GM21723 (cell line): ENCODE data around the gene TMEM41B.

Experiments
- ATAC-seq: cut with Tn5 transposase; IDR thresholded peaks from one replicate; pipeline ENCODE4 v1.9.1; 2021; ENCODE audit warnings: mild to moderate bottlenecking, moderate library complexity; ENCODE audit not compliant: unreplicated experiment

Gene TMEM41B

GRCh38 chr11:9310485-9311090 is 3.8 kb downstream of the TMEM41B start:
- no peak for ATAC-seq

DNA sequence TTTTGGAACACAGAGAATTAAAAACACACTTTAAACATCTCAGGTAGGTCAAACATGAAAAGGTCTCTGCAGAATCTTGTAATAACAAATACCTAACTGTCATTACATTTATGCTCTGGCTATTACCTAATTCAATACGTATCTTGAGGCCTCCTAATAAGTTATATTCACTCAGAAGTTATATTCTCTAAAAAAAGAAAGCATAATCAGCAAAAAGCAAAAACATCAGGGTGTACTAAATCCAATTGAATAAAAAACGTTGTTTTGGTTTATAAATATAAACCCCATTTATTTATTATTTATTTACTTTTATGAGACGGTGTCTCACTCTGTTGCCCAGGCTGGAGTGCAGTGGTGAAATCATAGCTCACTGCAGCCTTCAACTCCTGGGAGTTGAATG is 10.2 kb downstream of the TMEM41B start:
- ATAC-seq = no peak

DNA sequence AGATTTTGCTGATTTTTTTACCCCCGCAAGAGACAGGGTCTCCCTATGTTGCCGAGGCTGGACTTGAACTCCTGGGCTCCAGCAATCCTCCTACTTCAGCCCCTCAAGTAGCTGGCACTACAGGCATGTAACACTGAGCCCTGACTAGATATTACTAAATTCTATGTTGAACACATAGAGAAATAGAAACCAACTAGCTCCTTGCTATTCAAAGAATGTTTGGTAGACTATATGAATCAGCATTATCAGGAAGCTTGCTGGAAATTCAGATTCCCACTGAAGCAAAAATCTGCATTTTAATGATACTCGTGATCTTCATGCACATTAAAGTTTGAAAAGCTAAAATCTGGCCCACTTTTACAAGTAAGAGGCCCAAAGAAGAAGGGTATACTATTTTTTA is 11.9 kb downstream of the TMEM41B start:
- ATAC-seq = no peak

- ATAC-seq = no peak
Observed at GRCh38 chr11:9301720-9302119, 12.7 kb downstream of the TMEM41B start.

DNA sequence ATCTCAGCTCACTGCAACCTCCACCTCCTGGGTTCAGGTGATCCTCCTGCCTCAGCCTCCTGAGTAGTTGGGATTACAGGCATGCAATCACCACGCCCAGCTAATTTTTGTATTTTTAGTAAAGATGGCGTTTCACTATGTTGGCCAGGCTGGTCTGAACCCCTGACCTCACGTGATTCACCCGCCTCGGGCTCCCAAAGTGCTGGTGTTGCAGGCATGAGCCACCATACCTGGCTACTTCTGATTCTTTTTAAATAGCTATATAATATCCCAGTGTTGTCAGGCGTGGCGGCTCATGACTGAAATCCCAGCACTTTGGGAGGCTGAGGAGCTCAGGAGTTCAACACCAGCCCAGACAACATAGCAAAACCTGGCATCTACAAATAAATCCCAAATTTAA is 20.7 kb downstream of the TMEM41B start:
- no peak for ATAC-seq

GRCh38 chr11:9285850-9286587 is 28.4 kb downstream of the TMEM41B start:
- no peak for ATAC-seq

DNA sequence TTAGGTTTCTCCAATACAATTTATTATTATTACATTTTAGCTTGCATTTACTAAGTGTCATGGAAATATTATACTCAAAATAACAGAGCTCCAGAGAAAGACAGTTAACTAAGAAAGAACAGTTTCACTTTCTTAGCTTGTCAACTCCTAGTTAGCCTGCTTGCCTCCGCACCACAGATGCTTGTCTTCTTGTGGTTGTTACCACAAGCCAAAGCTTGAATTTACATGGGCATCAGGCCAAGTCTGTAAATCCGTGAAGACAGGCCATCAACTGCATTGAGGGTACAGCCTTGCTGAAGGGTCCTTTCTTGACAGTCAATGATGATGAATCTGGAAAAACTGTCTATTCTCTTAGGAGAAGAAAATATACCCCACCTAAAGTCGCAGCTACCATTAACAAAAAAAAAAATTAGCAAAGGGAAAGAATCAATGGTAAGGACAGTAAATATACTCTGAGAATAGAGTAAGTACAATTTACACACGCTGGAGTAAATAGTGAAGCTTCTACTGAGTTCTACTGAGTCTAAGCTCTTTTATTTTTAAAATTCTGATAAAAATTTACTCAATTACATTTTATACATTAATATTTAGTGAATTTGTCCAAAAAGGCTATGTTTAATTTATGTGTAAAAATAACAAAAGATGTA is 33.6 kb downstream of the TMEM41B start:
- ATAC-seq = peak; percentile 96

DNA sequence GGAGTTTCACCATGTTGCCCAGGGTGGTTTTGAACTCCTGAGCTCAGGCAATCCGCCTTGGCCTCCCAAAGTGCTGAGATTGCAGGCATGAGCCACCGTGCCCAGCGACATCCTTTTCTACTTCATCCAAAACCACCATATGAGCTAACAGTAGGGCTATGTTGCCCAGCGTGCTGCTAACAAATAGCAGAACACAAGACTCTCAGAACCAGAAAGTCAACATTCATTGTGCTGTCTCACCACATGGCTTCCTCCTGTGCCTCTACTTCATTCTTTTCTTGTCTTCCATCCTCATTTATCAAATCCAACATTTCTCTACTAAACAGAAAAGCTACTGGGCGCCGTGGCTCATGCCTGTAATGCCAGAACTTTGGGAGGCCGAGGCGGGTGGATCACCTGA is 37.2 kb downstream of the TMEM41B start:
- no peak for ATAC-seq

DNA sequence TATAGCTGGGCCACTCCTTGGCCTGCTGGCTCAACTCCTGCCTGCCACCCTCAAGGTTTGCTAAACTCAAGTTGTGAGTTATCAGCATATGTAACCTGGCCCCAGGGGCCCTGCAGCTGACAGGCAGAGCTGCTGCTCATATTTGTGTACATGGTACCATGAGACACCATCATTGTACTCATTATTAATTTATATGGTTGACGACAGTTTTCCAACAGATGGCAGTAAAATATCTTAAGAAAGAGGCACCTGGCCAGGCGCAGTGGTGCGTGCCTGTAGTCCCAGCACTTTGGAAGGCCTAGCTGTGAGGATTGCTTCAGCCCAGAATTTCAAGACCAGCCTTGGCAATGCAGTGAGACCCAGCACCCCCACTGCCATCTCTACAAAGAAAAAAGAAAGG is 37.8 kb downstream of the TMEM41B start:
- no peak for ATAC-seq

- ATAC-seq = no peak
Observed at GRCh38 chr11:9274499-9275258, 39.7 kb downstream of the TMEM41B start.

DNA sequence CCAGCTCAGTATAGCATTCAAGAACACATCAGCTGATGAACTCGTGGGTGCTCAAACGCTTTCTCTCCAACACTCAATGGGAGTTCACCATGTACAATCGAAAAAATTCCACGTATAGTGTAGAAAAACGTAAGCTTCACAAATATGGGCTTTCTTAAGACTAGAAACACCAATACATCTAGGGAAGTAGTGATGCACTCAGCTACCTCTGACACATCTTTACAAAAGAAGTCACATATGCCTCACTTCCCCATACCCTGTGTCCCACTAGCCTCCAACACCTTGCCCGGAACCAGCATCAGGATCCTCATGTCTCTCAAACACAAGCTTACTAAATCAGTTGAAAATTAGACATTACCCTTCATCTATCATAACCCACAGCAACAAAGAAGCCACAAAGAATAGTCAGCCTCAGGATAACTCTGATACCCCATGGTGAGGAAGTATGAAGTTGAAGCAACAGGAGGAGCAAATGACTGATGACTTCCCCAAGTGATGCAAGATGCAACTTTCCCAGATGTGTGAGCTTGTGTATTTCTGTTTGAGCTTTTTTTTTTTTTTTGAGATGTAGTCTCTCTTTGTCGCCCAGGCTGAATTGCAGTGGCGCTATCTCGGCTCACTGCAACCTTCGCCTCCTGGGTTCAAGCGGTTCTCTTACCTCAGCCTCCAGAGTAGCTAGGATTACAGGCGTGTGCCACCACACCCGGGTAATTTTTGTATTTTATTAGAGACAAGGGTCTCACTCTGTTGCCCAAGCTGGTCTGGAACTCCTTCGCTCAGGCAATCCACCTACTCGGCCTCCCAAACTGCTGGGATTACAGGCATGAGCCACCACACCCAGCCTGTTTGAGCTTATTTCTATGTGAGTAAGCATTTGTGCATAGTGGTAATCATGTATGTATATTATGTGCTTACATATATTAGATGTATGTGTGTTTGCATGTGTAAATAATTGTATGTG is 40.7 kb downstream of the TMEM41B start:
- no peak for ATAC-seq

DNA sequence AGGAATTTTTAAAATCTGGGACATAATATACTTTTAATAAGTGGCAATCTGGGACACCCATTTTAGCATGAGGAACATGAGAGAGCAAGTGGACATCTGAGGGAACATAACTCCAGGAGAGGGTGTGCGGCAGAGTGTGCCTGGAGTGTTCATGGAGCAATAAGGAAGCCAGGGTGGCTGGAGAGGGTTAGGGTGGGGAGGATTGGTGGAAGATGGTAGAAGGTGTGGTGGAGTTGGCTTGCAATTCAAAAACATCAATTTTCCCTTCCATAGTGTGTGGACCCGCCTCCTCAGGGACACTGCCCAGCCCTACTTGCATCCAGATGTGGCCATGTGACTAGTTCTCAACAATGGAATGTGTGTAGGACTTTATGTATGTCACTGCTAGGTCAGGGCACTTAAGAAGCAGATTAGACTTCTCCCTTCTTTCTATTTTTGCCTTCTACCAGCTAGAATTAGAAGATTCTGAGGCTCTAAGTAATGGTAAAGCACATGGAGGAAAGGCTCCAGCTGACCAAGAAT is 44.8 kb downstream of the TMEM41B start:
- ATAC-seq = no peak

- ATAC-seq = no peak
Observed at GRCh38 chr11:9267680-9268079, 46.7 kb downstream of the TMEM41B start.

- ATAC-seq = no peak
Observed at GRCh38 chr11:9266926-9267325, 47.5 kb downstream of the TMEM41B start.

GRCh38 chr11:9266132-9266736 is 48.2 kb downstream of the TMEM41B start:
- no peak for ATAC-seq

- peak; percentile 47 for ATAC-seq
Observed at GRCh38 chr11:9265211-9266131, 48.9 kb downstream of the TMEM41B start, which contains the start of gene DENND5A. Gene DENND5A, minus strand, starts transcription at chr11:9265350. Its CDS starts 281 bp downstream, at chr11:9265069.

DNA sequence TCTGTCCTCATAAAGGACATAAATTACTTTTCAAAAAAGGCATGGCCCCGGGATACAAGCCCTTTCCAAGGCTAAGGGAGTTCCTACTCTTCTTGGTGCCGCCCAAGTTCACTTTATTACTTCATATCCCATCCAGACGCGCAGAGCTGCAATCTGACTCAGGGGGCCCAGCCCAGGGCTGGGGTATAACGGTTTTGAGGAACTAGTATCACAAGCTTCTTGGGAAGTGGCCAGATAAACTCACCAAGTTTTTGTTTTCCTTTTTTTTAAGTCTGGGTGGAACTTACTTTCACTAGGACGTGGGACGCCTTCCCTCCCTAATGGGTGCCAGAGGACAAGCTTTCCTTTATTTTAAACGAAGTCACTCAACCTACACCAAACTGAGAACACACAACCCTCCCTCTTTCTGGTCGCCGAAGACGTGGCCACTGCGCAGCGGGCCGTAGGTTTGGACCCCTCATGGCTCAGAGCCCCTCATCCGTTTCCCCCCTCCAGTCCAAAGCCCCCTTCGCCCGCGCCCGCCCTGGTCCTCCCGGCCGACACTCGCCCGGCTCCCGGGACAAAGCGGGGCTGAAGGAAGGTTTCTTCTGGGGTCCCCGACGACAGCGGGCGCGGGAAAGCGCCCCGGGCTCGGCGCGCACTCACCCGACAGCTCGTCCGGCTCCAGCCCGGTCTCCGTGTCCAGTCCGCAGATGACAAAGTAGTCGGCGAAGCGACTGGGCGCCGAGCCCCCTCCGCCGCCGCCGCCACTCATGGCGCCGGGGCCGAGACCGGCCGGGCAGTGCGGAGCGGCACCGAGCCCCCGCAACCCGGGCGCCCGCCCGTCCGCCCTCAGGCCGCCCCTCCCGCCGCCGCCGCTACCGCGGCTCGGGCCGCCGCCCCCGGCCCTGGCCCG is 49.8 kb downstream of the TMEM41B start:
- peak; percentile 20 for ATAC-seq
